ENCODE data around the gene SCYGR3. TPM values are rescaled to one million over a fixed set of nuclear protein-coding genes. Genes with fewer than 3 reads are reported as not detected.
"Not testable (repeated sequence)": the region's sequence is repeated elsewhere in the genome, so short reads cannot be mapped to it uniquely, and the experiment has no call there.

Gene SCYGR3
- total RNA-seq, 2 donors from 2014 or later, result not detected

DNA sequence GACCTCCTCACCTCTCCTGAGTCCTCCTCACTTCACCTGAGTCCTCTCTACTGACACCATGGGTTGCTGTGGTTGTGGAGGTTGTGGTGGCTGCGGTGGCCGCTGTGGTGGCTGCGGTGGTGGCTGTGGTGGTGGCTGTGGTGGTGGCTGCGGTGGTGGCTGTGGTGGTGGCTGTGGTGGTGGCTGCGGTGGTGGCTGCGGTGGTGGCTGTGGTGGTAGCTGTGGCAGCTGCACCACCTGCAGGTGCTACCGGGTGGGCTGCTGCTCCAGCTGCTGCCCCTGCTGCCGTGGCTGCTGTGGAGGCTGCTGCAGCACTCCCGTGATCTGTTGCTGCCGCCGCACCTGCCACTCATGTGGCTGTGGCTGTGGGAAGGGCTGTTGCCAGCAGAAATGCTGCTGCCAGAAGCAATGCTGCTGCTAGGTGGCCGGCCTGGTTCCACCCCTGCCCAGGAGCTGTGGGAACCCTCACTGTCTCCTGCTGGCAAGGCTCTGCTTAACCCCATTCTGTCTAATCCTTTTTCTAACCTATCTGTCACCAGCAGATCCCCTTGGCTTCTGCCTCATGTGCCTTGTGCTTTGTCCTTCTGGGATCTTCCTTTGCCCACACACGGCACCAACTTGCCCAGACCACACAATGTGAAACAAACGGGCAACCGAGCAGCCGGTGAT, 15.7 kb downstream of the SCYGR3 start, which contains the start of gene SCYGR2:
Gene SCYGR2, plus strand, starts transcription at position 59 of the 669 bp plus-strand sequence. Its CDS starts 0 bp downstream, at position 59.
- H3K9me3 Mint-ChIP-seq; ATAC-seq (replicated peaks); H3K4me1 Mint-ChIP-seq; H3K27ac Mint-ChIP-seq; H3K36me3 Mint-ChIP-seq (ENCODE audit: low read depth); H3K4me3 Mint-ChIP-seq: not testable (repeated sequence)
- H3K27me3 Mint-ChIP-seq, result peaks cover 42% of the 10 kb centered on the region

DNA sequence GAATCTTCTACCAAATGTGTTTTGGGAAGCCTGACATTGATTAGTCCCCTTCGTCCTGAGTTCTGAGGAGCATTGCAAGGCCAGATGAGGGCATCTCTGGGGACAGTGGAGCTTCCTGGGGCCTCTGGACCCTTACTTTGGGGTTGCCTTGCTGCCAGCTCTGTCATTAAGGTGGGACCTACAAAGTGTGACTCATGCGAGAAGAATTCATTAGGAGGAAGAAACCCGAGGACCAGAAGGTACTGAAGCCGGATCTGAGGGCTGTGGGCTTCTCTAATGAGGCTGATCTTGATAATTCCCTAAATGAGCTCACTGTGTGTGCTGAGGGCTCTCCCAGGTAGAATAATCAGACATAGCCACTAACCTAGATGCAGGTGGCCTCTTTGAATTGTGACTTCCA, 16.6 kb downstream of the SCYGR3 start:
- Mint-ChIP-seq H3K27ac (no peak overlapping the region), H3K4me1 (no peaks in the 10 kb centered on the region), H3K9me3 (peaks cover 6% of the 10 kb centered on the region), H3K27me3 (peaks cover 44% of the 10 kb centered on the region), H3K36me3 (ENCODE audit: low read depth) (no peaks in the 10 kb centered on the region), H3K4me3 (no peak overlapping the region)
- no peak for ATAC-seq (replicated peaks)

GRCh38 chr2:227597036-227597435, 17.6 kb downstream of the SCYGR3 start:
- peaks cover 6% of the 10 kb centered on the region for H3K9me3 Mint-ChIP-seq

GRCh38 chr2:227595797-227596196, 18.8 kb downstream of the SCYGR3 start:
- Mint-ChIP-seq H3K9me3 (peaks cover 6% of the 10 kb centered on the region), H3K36me3 (ENCODE audit: low read depth) (no peaks in the 10 kb centered on the region), H3K4me1 (no peaks in the 10 kb centered on the region), H3K4me3 (no peak overlapping the region), H3K27me3 (peaks cover 41% of the 10 kb centered on the region), H3K27ac (no peak overlapping the region)
- ATAC-seq (replicated peaks), result no peak

More at GRCh38 chr2:227597036-227597435, 17.6 kb downstream of the SCYGR3 start:
- Mint-ChIP-seq H3K4me3 (no peak overlapping the region), H3K36me3 (ENCODE audit: low read depth) (no peaks in the 10 kb centered on the region), H3K27me3 (peaks cover 45% of the 10 kb centered on the region), H3K4me1 (no peaks in the 10 kb centered on the region), H3K27ac (no peak overlapping the region)
- ATAC-seq (replicated peaks), result no peak

GRCh38 chr2:227592694-227593387, 21.8 kb downstream of the SCYGR3 start:
- no peak for ATAC-seq (replicated peaks)
- H3K4me1 Mint-ChIP-seq, result no peaks in the 10 kb centered on the region
- peaks cover 6% of the 10 kb centered on the region for H3K9me3 Mint-ChIP-seq
- H3K27me3 Mint-ChIP-seq, result peaks cover 35% of the 10 kb centered on the region
- H3K27ac Mint-ChIP-seq, result no peak overlapping the region
- no peak overlapping the region for H3K4me3 Mint-ChIP-seq
- no peaks in the 10 kb centered on the region for H3K36me3 Mint-ChIP-seq (ENCODE audit: low read depth)

DNA sequence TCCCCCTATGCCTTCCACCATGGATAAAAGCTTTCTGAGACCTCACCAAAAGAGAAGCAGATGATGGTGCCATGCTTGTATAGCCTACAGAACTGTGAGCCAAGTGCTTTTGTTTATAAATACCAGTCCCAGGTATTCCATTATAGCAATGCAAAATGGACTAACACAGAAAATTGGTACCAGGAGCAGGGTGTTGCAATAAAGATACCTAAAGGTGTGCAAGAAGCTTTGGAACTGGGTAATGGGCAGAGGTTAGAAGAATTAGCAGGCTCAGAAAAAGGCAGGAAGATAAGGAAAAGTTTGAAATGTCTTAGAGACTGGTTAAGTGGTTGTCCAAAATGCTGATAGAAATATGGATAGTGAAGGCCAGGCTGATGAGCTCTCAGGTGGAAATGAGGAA, 32.3 kb downstream of the SCYGR3 start:
- Mint-ChIP-seq H3K36me3 (ENCODE audit: low read depth) (no peaks in the 10 kb centered on the region), H3K4me1 (no peaks in the 10 kb centered on the region), H3K27me3 (peaks cover 33% of the 10 kb centered on the region), H3K9me3 (peaks cover 10% of the 10 kb centered on the region), H3K4me3 (no peak overlapping the region), H3K27ac (no peak overlapping the region)
- no peak for ATAC-seq (replicated peaks)

- no peak for ATAC-seq (replicated peaks)
- Mint-ChIP-seq H3K27me3 (peaks cover 37% of the 10 kb centered on the region), H3K4me1 (no peaks in the 10 kb centered on the region), H3K27ac (no peak overlapping the region), H3K9me3 (peaks cover 10% of the 10 kb centered on the region), H3K4me3 (no peak overlapping the region), H3K36me3 (ENCODE audit: low read depth) (no peaks in the 10 kb centered on the region)
These were observed 34.8 kb downstream of the SCYGR3 start for GRCh38 chr2:227579791-227580190.

DNA sequence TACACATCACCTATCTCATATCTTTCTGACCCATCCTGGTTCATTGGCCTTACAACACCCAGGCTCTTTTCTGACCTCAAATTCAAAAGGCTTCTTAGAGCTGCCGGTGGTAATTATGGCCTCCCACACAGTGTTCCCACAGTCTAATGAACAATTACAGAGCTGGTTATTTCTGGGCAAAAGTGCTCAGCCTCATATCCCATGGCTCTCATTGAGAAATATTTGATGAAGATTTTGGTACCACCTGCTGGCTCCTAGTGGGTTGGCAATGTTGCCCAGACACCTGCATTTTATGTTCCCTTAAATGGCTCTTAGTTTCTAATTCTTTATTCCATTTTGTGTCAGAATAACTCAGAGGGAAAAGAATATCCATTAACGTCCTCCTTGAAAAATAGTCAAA, 36.0 kb downstream of the SCYGR3 start:
- Mint-ChIP-seq H3K4me1 (no peaks in the 10 kb centered on the region), H3K4me3 (no peak overlapping the region), H3K27me3 (peaks cover 31% of the 10 kb centered on the region), H3K36me3 (ENCODE audit: low read depth) (no peaks in the 10 kb centered on the region), H3K9me3 (peaks cover 10% of the 10 kb centered on the region), H3K27ac (no peak overlapping the region)
- ATAC-seq (replicated peaks), result no peak

DNA sequence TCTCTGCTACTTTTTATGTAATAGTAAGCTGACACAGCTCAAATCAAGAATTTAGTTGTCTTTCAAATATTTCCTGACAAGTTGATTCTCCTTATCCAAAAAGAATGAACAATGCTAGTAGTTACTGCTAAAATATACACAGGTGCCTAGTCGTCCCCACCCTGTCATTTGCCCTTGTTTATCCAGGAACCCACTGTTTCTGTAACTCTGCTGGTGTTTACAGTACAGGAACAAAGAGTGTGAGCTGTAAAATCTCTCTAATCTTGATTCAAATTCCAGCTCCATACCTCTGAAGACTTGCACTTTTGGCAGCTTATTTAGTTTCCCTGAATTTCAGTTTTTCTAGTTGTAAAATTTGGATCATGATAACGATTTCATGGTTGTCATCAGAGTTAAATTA, 37.1 kb downstream of the SCYGR3 start:
- Mint-ChIP-seq H3K4me1 (no peaks in the 10 kb centered on the region), H3K27me3 (peaks cover 35% of the 10 kb centered on the region), H3K27ac (no peak overlapping the region), H3K4me3 (no peak overlapping the region), H3K9me3 (peaks cover 6% of the 10 kb centered on the region), H3K36me3 (ENCODE audit: low read depth) (no peaks in the 10 kb centered on the region)
- no peak for ATAC-seq (replicated peaks)

DNA sequence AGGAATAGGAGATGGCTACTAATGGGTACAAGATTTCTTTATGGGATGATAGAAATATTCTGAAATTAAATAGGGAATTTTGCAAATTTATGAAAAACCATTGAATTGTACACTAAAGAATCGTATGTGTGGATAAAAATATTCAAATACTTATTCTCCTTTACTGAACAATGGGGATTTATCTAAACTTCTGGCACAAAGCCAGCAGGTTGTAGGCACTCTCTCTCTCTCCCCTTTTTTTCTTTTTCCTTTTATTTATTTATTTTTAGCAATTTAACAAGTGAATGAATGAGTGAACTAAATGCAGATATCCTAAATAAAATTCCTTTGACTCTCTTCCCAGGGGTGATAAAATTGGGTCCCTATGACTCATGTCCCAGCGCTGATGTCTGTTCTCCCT, 37.8 kb downstream of the SCYGR3 start:
- ATAC-seq (replicated peaks), result no peak

GRCh38 chr2:227576110-227576509, 38.5 kb downstream of the SCYGR3 start:
- no peaks in the 10 kb centered on the region for H3K9me3 Mint-ChIP-seq

More for the DNA sequence above, 37.8 kb downstream of the SCYGR3 start:
- Mint-ChIP-seq H3K36me3 (ENCODE audit: low read depth) (no peaks in the 10 kb centered on the region), H3K9me3 (no peaks in the 10 kb centered on the region), H3K4me3 (no peak overlapping the region), H3K27me3 (peaks cover 28% of the 10 kb centered on the region), H3K27ac (no peak overlapping the region), H3K4me1 (no peaks in the 10 kb centered on the region)

DNA sequence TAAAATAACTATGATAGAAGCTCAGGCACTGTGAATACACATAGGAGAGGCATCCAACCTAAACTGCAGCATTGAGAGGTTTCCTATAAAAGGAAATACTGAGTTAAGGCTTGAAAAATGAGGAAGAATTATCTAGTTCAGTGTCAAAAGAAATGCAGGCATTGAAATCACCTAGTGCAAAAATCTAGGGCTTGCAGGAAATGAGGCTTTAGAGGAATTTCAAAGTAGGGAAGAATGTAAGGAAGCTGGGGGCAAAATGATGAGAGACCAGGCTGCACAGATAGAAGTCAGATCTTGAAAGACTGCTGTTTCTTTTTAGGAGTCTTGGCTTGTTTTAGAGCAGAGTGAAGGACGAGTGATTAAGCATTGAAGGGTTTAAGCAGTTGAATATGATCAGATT, 44.0 kb downstream of the SCYGR3 start:
- Mint-ChIP-seq H3K27ac (no peak overlapping the region), H3K36me3 (ENCODE audit: low read depth) (no peaks in the 10 kb centered on the region), H3K4me3 (no peak overlapping the region), H3K4me1 (no peaks in the 10 kb centered on the region), H3K27me3 (peaks cover 6% of the 10 kb centered on the region), H3K9me3 (no peaks in the 10 kb centered on the region)
- ATAC-seq (replicated peaks), result no peak

More at GRCh38 chr2:227576110-227576509, 38.5 kb downstream of the SCYGR3 start:
- ATAC-seq (replicated peaks), result no peak
- peaks cover 24% of the 10 kb centered on the region for H3K27me3 Mint-ChIP-seq
- no peaks in the 10 kb centered on the region for H3K36me3 Mint-ChIP-seq (ENCODE audit: low read depth)
- H3K27ac Mint-ChIP-seq, result no peak overlapping the region
- H3K4me1 Mint-ChIP-seq, result no peaks in the 10 kb centered on the region
- no peak overlapping the region for H3K4me3 Mint-ChIP-seq

- peaks cover 11% of the 10 kb centered on the region for H3K36me3 Mint-ChIP-seq (ENCODE audit: low read depth)
- H3K9me3 Mint-ChIP-seq, result no peaks in the 10 kb centered on the region
- no peak overlapping the region for H3K27ac Mint-ChIP-seq
- no peak for ATAC-seq (replicated peaks)
- H3K4me1 Mint-ChIP-seq, result no peaks in the 10 kb centered on the region
- peaks cover 6% of the 10 kb centered on the region for H3K27me3 Mint-ChIP-seq
- no peak overlapping the region for H3K4me3 Mint-ChIP-seq
These were observed 45.8 kb downstream of the SCYGR3 start for GRCh38 chr2:227568852-227569169.

DNA sequence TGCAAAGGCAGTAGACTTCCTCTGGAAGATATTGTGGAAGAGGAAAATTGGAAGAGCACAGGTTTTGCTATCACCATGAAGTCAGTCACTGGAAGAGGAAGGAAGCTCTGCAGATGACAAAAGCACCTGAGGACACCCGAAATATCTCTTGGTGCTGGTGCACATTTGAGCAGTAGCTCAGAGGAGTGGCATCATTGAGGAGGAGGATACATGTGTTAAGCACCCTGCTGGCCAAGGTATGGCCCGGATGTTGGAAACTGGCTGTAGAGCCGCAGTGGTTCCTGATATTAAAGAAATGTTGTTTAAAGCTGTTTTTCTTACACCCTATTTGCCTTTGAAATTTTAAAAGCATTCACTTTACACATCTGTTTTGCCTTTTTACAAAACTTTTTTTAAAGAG, 48.6 kb downstream of the SCYGR3 start:
- Mint-ChIP-seq H3K27ac (no peak overlapping the region), H3K27me3 (no peaks in the 10 kb centered on the region), H3K4me3 (no peak overlapping the region), H3K9me3 (no peaks in the 10 kb centered on the region), H3K4me1 (no peaks in the 10 kb centered on the region), H3K36me3 (ENCODE audit: low read depth) (peaks cover 23% of the 10 kb centered on the region)
- no peak for ATAC-seq (replicated peaks)

DNA sequence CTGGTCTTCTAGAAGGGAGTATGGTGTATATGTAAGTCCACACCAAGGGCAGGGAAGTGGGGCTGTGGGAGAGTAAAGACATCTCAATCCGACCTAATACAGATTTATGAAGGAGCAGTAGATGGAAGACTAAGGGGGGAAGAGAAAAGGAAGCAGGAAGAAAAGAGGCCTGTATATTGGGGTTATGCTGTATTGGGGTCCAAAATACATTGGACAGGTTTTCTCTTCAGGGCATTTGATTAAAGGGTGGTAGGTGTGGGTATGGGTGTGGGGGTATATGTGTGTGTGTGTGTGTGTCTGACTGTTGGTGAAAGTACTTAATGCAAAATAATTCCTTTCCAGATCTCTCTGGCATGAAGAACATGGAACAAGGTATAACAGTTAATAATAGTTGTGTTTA, 49.6 kb downstream of the SCYGR3 start:
- Mint-ChIP-seq H3K36me3 (ENCODE audit: low read depth) (peaks cover 29% of the 10 kb centered on the region), H3K27me3 (no peaks in the 10 kb centered on the region), H3K4me1 (no peaks in the 10 kb centered on the region), H3K4me3 (no peak overlapping the region), H3K27ac (no peak overlapping the region), H3K9me3 (no peaks in the 10 kb centered on the region)
- no peak for ATAC-seq (replicated peaks)
